HCT116 (cell line): Measurements from ENCODE around the gene ARHGAP10. TPM values are rescaled to one million over a fixed set of nuclear protein-coding genes. Genes with fewer than 3 reads are reported as not detected.

ENCODE experiments used
- ATAC-seq: fragments of 200-7000 bp; cut with Tn5 transposase; 2 replicates; pipeline ENCODE4 v1.9.1; 2020; ENCODE audit warnings: mild to moderate bottlenecking, moderate library complexity
- BruUV-seq: library from RNA; stranded (reverse); fragments of 400-500 nt; replicated peaks from 2 replicates; lab custom pipeline; 2021; lab: Mats Ljungman, UMichigan
- CTCF ChIA-PET: fragments of 300-600 bp; sonication (Branson Sonifier 250); formaldehyde crosslinking; loops from one replicate; lab custom pipeline; 2021; ENCODE audit warnings: antibody characterized with exemption; lab: Charles Lee
- POLR2A ChIA-PET: fragments of 300-600, 350-600 bp; sonication (Branson Sonifier 250); formaldehyde crosslinking; loops from one replicate; lab custom pipeline; 2021; ENCODE audit warnings: antibody characterized with exemption; lab: Charles Lee
- RAD21 ChIA-PET, 2 experiments: fragments of 300-600 bp; sonication (Branson Sonifier 250); formaldehyde crosslinking; loops; one replicate each; lab custom pipeline; 2023; ENCODE audit warnings: low total read pairs in 2 of 2; ENCODE audit not compliant: uncharacterized antibody in 2 of 2, unreplicated experiment in 2 of 2, low non-redundant PET in 1 of 2; lab: Charles Lee
- DNase-seq: peaks from one replicate; pipeline ENCODE4 v3.0.0-alpha.2; 2010; ENCODE audit warnings: low read depth, low spot score
- H2AFZ ChIP-seq: fragments of 200-600 bp; shearing (Covaris generic), sonication (generic); 2 replicates; pipeline ENCODE4 v1.6.1; 2017; ENCODE audit warnings: low read depth, mixed run types, mixed read lengths, antibody characterized with exemption, low read length; ENCODE audit not compliant: poor library complexity, severe bottlenecking
- H3K27ac ChIP-seq: 2 replicates; pipeline ENCODE4 v1.5.1; 2012; ENCODE audit warnings: low read depth, low read length
- H3K27me3 ChIP-seq: fragments of 200-600 bp; sonication (generic); 2 replicates; pipeline ENCODE4 v1.6.1; 2016; ENCODE audit warnings: mixed run types, low read length, mixed read lengths; ENCODE audit not compliant: insufficient read depth
- H3K36me3 ChIP-seq, 2 experiments: fragments of 200-500 bp in 1 of 2; fragments of 200-600 bp in 1 of 2; sonication (Bioruptor generic) in 1 of 2; sonication (generic) in 1 of 2; 2 replicates each; pipeline versions ENCODE4 v1.5.1 to v1.6.1; 2014 to 2016; ENCODE audit warnings: low read length in 2 of 2, inconsistent platforms in 1 of 2, mixed read lengths in 1 of 2, mixed run types in 1 of 2; ENCODE audit not compliant: insufficient read depth in 2 of 2, control insufficient read depth in 1 of 2
- H3K4me1 ChIP-seq, 2 experiments: fragments of 200-600 bp in 1 of 2; sonication (generic) in 1 of 2; 2 replicates each; pipeline versions ENCODE4 v1.5.1 to v1.6.1; 2012 to 2017; ENCODE audit warnings: low read length in 2 of 2, inconsistent platforms in 1 of 2, mild to moderate bottlenecking in 1 of 2, mixed read lengths in 1 of 2, mixed run types in 1 of 2, moderate library complexity in 1 of 2; ENCODE audit not compliant: insufficient read depth in 2 of 2, control insufficient read depth in 1 of 2
- H3K4me2 ChIP-seq: fragments of 200-600 bp; sonication (generic); 2 replicates; pipeline ENCODE4 v1.6.1; 2017; ENCODE audit warnings: mixed run types, low read length, mixed read lengths
- H3K4me3 ChIP-seq, 2 experiments: fragments of 200-600 bp in 1 of 2; sonication (generic) in 1 of 2; replicated peaks in 1 of 2; 2 replicates each; pipeline ENCODE4 v1.5.1; 2011 to 2016; ENCODE audit warnings: low read length in 2 of 2, control low read depth in 1 of 2, low read depth in 1 of 2, mild to moderate bottlenecking in 1 of 2, mixed read lengths in 1 of 2, mixed run types in 1 of 2
- H3K79me2 ChIP-seq: fragments of 200-600 bp; sonication (generic); 2 replicates; pipeline ENCODE4 v1.6.1; 2017; ENCODE audit warnings: mild to moderate bottlenecking, mixed run types, low read length, moderate library complexity, mixed read lengths; ENCODE audit not compliant: insufficient read depth
- H3K9ac ChIP-seq: fragments of 200-600 bp; sonication (generic); 2 replicates; pipeline ENCODE4 v1.6.1; 2016; ENCODE audit warnings: low read length, mixed read lengths
- H3K9me2 ChIP-seq: fragments of 200-600 bp; sonication (generic), shearing (Covaris generic); 2 replicates; pipeline ENCODE4 v1.6.1; 2017; ENCODE audit warnings: mixed run types, mild to moderate bottlenecking, moderate library complexity; ENCODE audit not compliant: insufficient read depth
- H3K9me3 ChIP-seq, 2 experiments: fragments of 200-500 bp in 1 of 2; fragments of 200-600 bp in 1 of 2; sonication (Bioruptor generic) in 1 of 2; sonication (generic) in 1 of 2; 2 replicates each; pipeline ENCODE4 v1.6.1; 2014 to 2017; ENCODE audit warnings: low read length in 2 of 2, mixed read lengths in 2 of 2, inconsistent platforms in 1 of 2, low read depth in 1 of 2, mild to moderate bottlenecking in 1 of 2, mixed run types in 1 of 2, moderate library complexity in 1 of 2; ENCODE audit not compliant: control insufficient read depth in 1 of 2, insufficient read depth in 1 of 2
- H4K20me1 ChIP-seq: fragments of 200-600 bp; sonication (generic), shearing (Covaris generic); 2 replicates; pipeline ENCODE4 v1.6.1; 2017; ENCODE audit warnings: mixed run types, mild to moderate bottlenecking, moderate library complexity; ENCODE audit not compliant: insufficient read depth
- CBX3 ChIP-seq: IDR thresholded peaks from 2 replicates; pipeline ENCODE4 v1.6.1; 2012; ENCODE audit warnings: low read depth
- CEBPB ChIP-seq: IDR thresholded peaks from 2 replicates; pipeline ENCODE4 v1.6.1; 2012; ENCODE audit warnings: low read depth
- EZH2 ChIP-seq: fragments of 200-600 bp; sonication (generic); IDR thresholded peaks from 2 replicates; pipeline ENCODE4 v1.6.1; 2017; ENCODE audit warnings: antibody characterized with exemption, mixed run types
- JUND ChIP-seq: IDR thresholded peaks from 2 replicates; pipeline ENCODE4 v1.6.1; 2012
- POLR2A ChIP-seq: IDR thresholded peaks from 2 replicates; pipeline ENCODE4 v1.7.0; 2011; ENCODE audit warnings: borderline replicate concordance; ENCODE audit not compliant: insufficient read depth, insufficient read length; ENCODE audit errors: extremely low read depth
- POLR2AphosphoS5 ChIP-seq: IDR thresholded peaks from 2 replicates; pipeline ENCODE4 v1.6.1; 2011; ENCODE audit warnings: mild to moderate bottlenecking, low read depth, low read length, moderate library complexity
- REST ChIP-seq: IDR thresholded peaks from 2 replicates; pipeline ENCODE4 v1.6.1; 2012; ENCODE audit warnings: low read depth
- SIN3A ChIP-seq: IDR thresholded peaks from 2 replicates; pipeline ENCODE4 v1.6.1; 2012; ENCODE audit warnings: low read depth
- SP1 ChIP-seq: IDR thresholded peaks from 2 replicates; pipeline ENCODE4 v1.6.1; 2012; ENCODE audit warnings: low read depth
- intact Hi-C: fragments of 100-400 bp; cut with micrococcal nuclease; formaldehyde crosslinking; loops from 2 replicates; pipeline ENCODE4 v1.10.0; 2022
- total RNA-seq: library from RNA; stranded (reverse); gene quantifications from one replicate; pipeline ENCODE4 v1.2.1, GENCODE V29; 2021; ENCODE audit not compliant: unreplicated experiment

Gene ARHGAP10
- total RNA-seq, 1 experiment from 2014 or later, result 24.7 TPM

GRCh38 chr4:148069086-148069894 lies 337.4 kb downstream of the ARHGAP10 start:
- H3K9ac ChIP-seq, result no peak overlapping the region
- POLR2A ChIA-PET, result no interaction called here
- H3K4me2 ChIP-seq, result no peak overlapping the region
- H3K27ac ChIP-seq, result no peak overlapping the region
- TF ChIP-seq CEBPB (no peak), CBX3 (no peak), SIN3A (no peak), EZH2 (no peak), SP1 (no peak), REST (no peak), POLR2A (no peak), POLR2AphosphoS5 (no peak), JUND (no peak)
- TF ChIP-seq, all 23 proteins: peak for 0
- Histone ChIP-seq H2AFZ (no peak overlapping the region), H3K4me3 (no peak overlapping the region), H3K36me3 (no peaks in the 10 kb centered on the region; a peak in 1 of 4 replicates), H3K4me1 (no peaks in the 10 kb centered on the region), H3K9me2 (no peaks in the 10 kb centered on the region), H3K9me3 (no peaks in the 10 kb centered on the region), H3K79me2 (no peaks in the 10 kb centered on the region), H3K27me3 (no peaks in the 10 kb centered on the region), H4K20me1 (no peaks in the 10 kb centered on the region)
- no peak for DNase-seq
- ChIA-PET RAD21 (no interaction called here), CTCF (no interaction called here)
- no TSS peak for BruUV-seq
- ATAC-seq, result no peak
- intact Hi-C loops, result no loop called here
